Measurements from ENCODE around the gene KCTD21.
"Not testable (repeated sequence)": the region's sequence is repeated elsewhere in the genome, so short reads cannot be mapped to it uniquely, and the experiment has no call there.

The KCTD21 gene

GRCh38 chr11:78177216-78177615 is 11.2 kb downstream of the KCTD21 start:
- DNase-seq (ENCODE audit: low read depth, low spot score), result no peak
- no peak for TF ChIP-seq CTCF (IDR thresholded peaks at IDR 0.05; ENCODE audit: low read depth, low read length)
- H3K4me3 ChIP-seq (ENCODE audit: low read depth, low read length), result no peak overlapping the region
- in situ Hi-C loops (cut with HindIII; ENCODE audit: low sequenced_read_pairs), result no loop called here

- no peak for DNase-seq (ENCODE audit: low read depth, low spot score)
- H3K4me3 ChIP-seq (ENCODE audit: low read depth, low read length), result no peak overlapping the region
- in situ Hi-C loops (cut with HindIII; ENCODE audit: low sequenced_read_pairs), result no loop called here
- no peak for TF ChIP-seq CTCF (IDR thresholded peaks at IDR 0.05; ENCODE audit: low read depth, low read length)
These were observed 11.8 kb downstream of the KCTD21 start for GRCh38 chr11:78176605-78177141.

- DNase-seq (ENCODE audit: low read depth, low spot score); H3K4me3 ChIP-seq (ENCODE audit: low read depth, low read length); in situ Hi-C loops (cut with HindIII; ENCODE audit: low sequenced_read_pairs): not testable (repeated sequence)
These were observed 12.6 kb downstream of the KCTD21 start for GRCh38 chr11:78175862-78176261.

- TF ChIP-seq CTCF (IDR thresholded peaks at IDR 0.05; ENCODE audit: low read depth, low read length), result no peak
- DNase-seq (ENCODE audit: low read depth, low spot score), result no peak
- H3K4me3 ChIP-seq (ENCODE audit: low read depth, low read length), result no peak overlapping the region
- in situ Hi-C loops (cut with HindIII; ENCODE audit: low sequenced_read_pairs), result no loop called here
These were observed 16.5 kb downstream of the KCTD21 start for GRCh38 chr11:78171951-78172350.

- in situ Hi-C loops (cut with HindIII; ENCODE audit: low sequenced_read_pairs), result no loop called here
- TF ChIP-seq CTCF (IDR thresholded peaks at IDR 0.05; ENCODE audit: low read depth, low read length), result no peak
- DNase-seq (ENCODE audit: low read depth, low spot score), result no peak
- no peak overlapping the region for H3K4me3 ChIP-seq (ENCODE audit: low read depth, low read length)
These were observed 17.4 kb downstream of the KCTD21 start for GRCh38 chr11:78170874-78171549.

- TF ChIP-seq CTCF (IDR thresholded peaks at IDR 0.05; ENCODE audit: low read depth, low read length), result no peak
- in situ Hi-C loops (cut with HindIII; ENCODE audit: low sequenced_read_pairs), result no loop called here
- no peak overlapping the region for H3K4me3 ChIP-seq (ENCODE audit: low read depth, low read length)
- DNase-seq (ENCODE audit: low read depth, low spot score), result no peak
These were observed 18.0 kb downstream of the KCTD21 start for GRCh38 chr11:78170413-78170812.
